ENCODE measurements around the gene E2F2.

The E2F2 gene

DNA sequence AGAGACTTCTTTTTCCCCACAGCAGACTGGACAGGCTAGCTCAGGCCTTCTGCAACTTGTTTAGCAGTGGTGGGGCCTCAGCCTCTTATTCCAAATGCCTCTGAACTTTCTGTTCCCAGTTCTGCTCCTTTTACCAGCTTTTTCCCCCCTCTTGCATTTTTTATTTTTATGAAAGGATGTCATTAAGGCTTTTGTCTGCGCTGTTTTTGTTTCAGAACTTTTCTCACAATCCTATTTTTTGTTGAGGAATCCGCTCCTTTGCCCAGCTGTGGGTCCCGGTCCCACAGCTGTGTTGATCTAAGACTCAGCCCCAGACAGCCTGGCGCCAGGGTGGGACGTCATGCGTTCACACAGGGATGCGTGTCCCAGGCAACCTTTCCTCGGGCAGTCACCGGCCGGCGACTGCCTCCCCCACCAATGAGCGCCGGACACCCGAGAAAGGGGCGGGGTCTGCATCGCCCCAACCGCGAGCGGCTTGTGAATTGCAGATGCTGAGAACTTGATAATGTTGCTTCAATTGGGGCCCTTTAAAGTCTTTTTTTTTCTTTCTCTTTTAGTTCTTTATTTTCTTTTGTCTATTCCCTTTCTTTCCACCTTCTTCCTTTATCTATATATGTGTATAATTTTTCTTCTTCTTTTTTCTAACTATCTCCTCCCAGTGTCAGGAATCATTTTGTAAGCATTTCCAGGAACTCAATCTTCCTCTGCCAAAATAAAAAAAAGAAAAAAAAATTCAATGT lies 31.3 kb upstream of the E2F2 start:
- DNase-seq (ENCODE audit: low read depth in 2 of 2), result no peak

- DNase-seq (ENCODE audit: low read depth in 2 of 2), result no peak
Measured at GRCh38 chr1:23561813-23562100, 30.7 kb upstream of the E2F2 start.

GRCh38 chr1:23561076-23561812 lies 30.2 kb upstream of the E2F2 start:
- DNase-seq (ENCODE audit: low read depth in 2 of 2), result no peak

DNA sequence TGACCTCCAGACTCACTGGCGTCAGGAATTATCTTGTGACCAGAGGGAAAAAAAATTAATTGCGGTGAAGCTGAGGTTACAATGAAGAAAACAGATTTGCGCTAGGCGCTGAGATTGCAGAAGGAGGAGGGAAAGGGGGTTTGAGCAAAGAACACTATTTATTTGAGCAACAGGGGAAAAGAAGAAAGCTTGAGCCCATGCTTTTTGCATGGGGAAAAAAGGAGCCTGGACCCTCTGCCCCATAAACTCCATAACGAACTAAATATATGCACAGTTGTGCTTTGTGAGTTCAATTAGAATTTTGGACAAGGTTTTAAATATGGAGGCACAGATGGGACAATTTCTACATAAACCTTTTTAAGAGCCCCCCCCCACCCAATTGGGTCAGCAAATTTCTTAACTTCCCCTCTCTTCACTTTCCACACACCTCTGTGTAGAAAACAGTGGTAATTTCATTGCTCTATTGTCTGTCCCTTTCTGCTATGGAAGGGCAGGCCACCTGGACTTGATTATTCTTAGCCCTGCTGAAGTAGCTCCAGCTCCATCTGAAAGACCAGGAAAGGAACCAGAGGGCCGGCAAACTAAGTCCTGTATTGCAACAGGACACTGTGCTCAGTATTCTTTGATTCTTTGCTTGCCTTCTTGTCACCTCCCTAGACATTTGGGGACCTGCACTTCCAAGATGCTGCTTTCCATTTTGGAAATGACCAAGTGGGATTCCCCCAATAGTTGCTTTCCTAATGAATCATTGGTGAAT lies 29.1 kb upstream of the E2F2 start:
- no peak for DNase-seq (ENCODE audit: low read depth in 2 of 2)

DNA sequence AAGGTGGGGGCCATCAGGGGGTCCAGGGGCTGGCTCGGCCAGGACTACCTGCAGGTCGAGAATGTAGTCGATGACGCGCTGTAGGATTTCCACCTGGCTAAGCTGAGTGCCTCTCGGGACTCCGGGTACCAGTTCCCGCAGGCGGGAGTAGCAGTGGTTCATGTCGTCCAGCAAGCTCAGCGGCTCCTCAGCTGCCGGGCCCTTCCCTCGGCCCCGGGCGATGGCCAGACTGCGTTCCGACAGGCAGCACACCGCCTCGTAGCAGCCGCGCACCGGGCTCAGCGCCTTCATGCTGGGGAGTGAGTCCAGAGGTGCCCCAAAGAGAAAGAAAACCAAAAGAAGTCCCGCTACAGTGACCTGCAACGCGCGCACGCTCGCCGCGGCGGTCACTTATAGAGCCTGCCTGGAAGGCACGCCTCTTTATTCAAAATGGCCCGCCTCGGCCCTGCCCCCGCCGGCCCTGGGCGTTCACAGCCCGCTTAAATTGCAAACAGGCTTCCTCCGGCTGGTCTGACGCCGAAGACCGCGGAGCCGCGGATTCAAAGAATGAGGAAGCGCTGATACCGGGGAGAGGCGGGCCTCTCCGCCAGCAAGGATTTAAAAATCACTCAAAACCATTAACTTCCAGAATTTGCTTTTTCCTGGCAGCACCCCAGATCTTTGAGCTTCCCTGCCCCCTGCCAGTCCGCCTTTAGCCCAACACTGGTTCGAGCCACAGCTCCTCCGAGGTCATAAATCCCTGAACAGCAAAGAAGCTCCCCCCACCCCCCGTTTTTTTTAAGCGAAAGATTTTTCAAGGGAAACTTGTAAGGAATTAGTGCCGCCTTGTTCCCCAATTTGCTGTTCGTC lies 28.3 kb upstream of the E2F2 start, which contains the start of gene ID3:
TSS of gene ID3 (minus strand) at position 366 of the 849 bp plus-strand sequence. CDS start at position 291, 75 bp downstream.
- peak; percentile 79 to 85 for DNase-seq (ENCODE audit: low read depth in 2 of 2)

DNA sequence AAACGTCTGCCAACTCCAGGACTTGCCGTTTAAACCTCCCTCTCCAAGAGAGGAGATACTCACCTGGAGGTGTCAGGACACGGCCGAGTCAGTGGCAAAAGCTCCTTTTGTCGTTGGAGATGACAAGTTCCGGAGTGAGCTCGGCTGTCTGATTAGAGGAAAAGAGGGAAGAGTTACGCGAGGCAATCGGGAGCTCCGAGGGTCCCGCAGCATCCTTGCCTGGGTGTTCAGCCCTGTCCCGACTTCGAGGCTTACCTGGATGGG lies 27.8 kb upstream of the E2F2 start:
- DNase-seq (ENCODE audit: low read depth in 2 of 2), result no peak

DNA sequence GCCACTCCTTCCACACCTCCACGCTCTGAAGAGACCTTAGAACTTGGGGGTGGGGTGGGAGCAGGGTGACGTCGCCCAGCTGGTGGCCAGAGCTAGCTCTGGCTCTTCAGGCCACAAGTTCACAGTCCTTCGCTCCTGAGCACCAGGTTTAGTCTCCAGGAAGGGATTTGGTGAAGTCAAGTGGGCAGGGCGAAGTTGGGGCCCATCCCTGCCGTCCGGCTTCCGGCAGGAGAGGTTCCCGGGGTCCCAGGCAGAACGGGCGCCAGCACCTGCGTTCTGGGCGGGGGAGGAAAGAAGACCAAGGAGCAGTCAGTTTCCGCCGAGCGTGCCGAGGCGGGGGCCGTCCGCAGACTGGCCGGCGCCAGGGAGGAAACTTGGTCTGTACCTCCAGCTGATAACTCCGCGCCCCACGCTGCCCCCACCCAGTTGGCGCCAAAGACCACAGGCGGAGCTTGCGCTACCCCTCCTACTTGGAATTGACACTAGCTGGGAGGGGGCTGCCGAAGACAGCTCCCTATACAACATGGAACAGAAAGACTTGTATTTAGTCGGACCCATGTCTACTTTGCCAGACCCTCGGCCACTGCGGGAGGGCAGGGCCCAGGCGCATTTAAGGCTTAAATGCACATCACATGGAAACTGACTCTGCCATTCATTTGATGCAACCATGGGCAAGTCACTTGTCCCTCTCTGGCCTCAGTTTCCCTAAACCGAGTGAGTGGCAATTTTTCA lies 27.3 kb upstream of the E2F2 start:
- no peak for DNase-seq (ENCODE audit: low read depth in 2 of 2)

- DNase-seq (ENCODE audit: low read depth in 2 of 2), result no peak
Measured at GRCh38 chr1:23557471-23558124, 26.6 kb upstream of the E2F2 start.

DNA sequence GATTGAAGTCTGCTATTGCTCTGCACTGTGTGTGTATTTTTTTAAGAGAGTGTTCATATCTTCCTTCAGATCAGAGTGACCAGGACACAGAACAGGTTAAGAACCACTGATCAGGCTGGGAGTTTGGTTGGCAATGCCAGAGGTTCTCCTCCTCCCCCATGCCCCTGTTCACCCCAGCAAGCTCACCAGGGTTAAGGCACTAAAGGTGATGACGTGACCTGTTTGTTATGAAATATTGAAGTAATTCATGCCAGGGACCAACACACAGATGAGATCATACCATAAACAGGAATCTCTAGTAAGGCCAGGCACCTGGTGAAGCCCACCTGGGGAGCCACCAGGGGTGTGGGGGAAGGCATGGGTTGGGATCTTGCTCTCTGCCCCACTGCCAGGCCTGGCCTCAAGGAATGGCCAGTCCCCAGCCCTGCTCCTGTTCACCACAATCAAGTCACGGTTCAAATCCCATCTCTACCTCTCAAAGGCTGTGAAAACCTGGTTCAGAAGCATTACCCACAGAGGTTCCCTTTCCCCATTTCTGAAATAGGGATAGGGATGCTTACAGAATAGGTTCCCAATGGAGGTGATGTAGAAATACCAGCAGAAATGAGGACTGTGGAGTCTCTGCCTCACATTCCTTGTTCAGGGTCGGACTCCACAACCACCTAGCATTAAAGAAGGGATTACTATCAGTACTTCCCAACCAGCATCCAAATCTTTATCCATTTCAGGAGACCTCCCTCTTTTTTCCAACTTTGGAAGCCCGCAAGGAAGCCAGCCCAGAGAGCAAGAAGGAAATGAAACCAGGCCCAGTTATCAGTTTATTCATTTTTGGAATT lies 25.8 kb upstream of the E2F2 start:
- no peak for DNase-seq (ENCODE audit: low read depth in 2 of 2)

GRCh38 chr1:23555986-23556634 lies 25.1 kb upstream of the E2F2 start:
- no peak for DNase-seq (ENCODE audit: low read depth in 2 of 2)

- no peak for DNase-seq (ENCODE audit: low read depth in 2 of 2)
Measured at GRCh38 chr1:23555270-23555985, 24.4 kb upstream of the E2F2 start.

GRCh38 chr1:23554481-23555269 lies 23.6 kb upstream of the E2F2 start:
- peak; percentile 62 to 68 for DNase-seq (ENCODE audit: low read depth in 2 of 2)

DNA sequence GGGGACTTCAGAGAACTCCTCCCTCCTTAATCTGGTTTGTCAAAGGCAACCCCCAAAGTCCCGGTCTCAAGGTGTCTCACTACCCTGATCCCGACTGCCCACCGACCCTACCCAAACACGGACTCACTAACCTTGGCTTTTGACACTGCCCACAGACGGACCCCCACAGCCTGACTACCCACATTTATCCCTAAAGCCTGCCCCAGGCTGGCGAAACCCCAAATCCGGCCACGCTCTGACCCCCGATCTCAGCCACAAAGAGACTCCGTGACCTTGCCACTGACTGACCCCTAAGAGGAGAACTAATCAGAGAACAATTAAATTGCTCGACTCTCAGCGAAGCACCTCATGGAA lies 23.1 kb upstream of the E2F2 start:
- no peak for DNase-seq (ENCODE audit: low read depth in 2 of 2)

GRCh38 chr1:23553231-23554126 lies 22.4 kb upstream of the E2F2 start:
- no peak for DNase-seq (ENCODE audit: low read depth in 2 of 2)

DNA sequence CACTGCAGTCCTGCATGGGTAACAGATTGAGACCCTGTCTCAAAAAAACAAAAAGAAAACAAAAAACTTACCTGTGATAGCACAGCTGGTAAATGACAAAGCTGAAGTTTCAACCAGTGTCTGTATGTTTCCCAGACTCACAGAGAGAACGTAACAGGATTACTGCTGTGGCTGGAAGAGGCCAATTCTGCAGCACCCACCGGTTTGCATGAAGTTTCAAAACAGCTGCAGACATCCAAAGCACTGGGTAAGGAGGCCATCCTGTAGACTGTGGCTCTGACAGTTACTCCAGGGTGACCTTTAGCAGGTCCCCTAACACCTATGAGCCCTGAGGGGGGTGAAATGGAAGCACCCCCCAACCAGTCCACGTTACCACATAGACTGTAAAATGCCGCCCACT lies 20.8 kb upstream of the E2F2 start:
- DNase-seq (ENCODE audit: low read depth in 2 of 2), result no peak

DNA sequence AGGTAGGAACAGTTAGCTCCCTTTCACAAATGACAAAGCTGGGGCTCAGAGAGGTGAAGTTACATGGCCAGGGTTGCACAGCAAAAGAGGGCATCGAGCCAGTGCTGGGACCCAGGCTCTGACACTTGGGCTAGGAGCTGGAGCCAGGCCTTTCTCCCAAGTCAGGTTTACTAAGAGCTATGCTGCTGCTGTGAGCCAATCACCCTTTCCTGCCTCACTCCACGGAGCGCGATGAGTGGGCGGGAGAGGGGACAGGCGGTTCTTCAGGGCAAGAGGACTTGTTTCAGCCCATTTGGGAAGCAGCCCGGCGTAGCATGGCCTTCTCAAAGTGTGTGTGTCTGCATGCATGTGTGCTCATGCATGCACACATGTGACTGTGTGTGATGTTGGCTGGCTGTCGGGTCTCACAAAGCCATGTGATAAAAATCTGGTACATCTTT lies 17.7 kb upstream of the E2F2 start:
- no peak for DNase-seq (ENCODE audit: low read depth in 2 of 2)

Data from activated CD8-positive, alpha-beta memory T cell treated with anti-CD3 and anti-CD28 coated beads for 4 hours (primary cell).